Purkinje cell (primary cell): ENCODE results near the gene ANKRD37. TPM values are rescaled to one million over a fixed set of nuclear protein-coding genes. Genes with fewer than 3 reads are reported as not detected.

ENCODE experiments used
- polyA plus RNA-seq: library from polyadenylated mRNA; unstranded; fragments of >200 nt; fragmentation: Nextera tagmentation; gene quantifications from 2 replicates; pipeline ENCODE4 v1.2.1, GENCODE V29; 2014

ANKRD37 gene, protein sequence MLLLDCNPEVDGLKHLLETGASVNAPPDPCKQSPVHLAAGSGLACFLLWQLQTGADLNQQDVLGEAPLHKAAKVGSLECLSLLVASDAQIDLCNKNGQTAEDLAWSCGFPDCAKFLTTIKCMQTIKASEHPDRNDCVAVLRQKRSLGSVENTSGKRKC
- 6.0 and 17.7 TPM in 2 replicates for polyA plus RNA-seq

DNA sequence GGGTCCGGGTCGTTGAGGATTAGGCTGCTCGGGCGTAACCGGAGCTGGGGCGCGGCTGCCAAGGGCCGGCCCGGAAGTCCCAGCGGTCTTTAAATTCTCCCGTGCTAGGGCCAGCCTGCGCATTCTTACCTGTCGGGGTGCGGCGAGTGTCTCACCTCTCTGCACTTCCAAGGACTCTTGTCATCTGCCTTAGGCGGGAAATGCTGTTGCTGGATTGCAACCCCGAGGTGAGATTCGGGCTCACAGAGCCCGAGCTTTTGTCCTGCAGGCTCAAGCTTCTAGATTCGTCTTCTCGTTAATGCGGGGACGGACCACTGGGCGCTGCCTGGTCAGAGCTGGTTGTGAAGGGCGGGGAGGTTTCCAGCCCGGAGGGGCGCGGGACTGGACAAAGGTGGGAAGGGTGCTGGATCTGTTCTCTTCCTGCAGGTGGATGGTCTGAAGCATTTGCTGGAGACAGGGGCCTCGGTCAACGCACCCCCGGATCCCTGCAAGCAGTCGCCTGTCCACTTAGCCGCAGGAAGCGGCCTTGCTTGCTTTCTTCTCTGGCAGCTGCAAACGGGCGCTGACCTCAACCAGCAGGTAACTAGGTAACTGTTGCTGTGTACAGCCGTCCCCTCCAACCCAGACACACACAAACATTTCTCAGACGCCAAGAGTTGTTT is at the start of gene ANKRD37:
TSS of gene ANKRD37 (plus strand) at position 118 of the 662 bp plus-strand sequence. CDS start at position 201, 83 bp downstream.

DNA sequence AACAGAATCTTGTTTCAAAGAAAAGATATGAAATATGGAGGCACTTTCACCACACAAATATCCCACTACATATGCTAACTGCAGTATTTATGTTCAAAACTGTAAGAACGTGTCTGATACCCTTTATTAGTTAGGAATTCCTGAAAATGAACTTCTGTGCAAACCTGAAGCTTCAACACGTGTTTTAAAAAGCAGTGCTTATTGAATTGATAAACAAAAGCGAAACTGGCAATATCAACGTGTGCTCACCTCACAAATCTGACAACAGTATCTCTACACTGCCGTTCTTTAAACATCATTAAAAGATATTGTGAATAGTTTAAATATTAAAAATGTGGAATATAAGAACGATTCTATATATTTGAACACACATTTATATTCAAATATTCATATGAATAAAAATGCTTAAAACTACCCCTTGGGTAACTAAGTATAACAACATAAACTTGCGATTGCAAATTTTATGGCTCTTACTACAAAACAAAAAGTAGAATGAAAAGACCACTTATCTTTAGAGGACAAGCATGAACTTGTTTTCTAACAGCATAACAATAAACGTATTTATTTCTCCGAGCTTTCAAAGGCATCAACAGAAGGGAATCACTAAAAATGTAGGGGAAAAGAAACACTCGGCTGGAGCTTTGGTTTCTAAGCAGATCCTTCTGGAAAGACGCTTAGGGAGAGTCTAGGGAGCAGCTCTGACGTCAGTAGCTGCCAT is 1.2 kb upstream of the ANKRD37 start, which contains the start of gene LRP2BP:
TSS of gene LRP2BP (minus strand) at position 687 of the 718 bp plus-strand sequence. CDS start 17,738 bp downstream, outside the sequence.

DNA sequence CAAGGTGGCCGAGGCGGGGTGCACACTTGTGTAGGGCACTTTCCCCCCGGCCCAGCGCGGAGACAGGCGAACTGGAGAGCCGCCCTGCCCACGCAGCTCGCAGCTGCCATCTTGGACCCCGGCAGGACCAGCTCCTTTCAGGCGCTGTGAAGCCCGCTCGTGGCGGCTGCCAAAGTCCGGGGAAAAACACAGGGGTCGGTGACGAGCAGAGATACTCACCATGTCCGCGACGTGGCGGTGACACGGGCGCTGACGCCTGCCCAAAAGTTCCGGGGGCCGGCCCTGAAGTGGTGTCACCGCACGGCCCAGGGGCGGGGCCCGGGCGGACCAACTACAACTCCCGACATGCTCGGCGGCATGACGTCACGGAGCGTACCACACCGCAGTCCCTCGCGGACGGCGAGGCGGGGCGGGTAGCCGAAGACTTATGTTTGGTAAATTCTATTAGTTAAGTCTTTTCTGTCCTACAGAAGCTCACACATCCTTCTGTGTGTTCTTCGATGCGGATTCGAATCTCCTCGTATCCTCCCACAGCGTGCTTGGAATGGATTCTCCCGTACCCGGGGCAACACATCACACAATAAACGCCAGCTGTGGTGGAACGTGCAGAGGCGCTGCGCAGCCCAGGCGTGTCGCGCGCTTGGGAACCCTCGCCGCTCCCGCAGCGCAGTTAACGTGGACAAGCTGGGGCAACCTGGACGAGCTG is 29.2 kb downstream of the ANKRD37 start, which contains the start of gene UFSP2:
TSS of gene UFSP2 (minus strand) at position 318 of the 706 bp plus-strand sequence. CDS start at position 222, 96 bp downstream.

Other genes with a start within 250 kb of the ANKRD37 start
- 22.8 and 46.3 TPM in 2 replicates for gene CFAP97, start 192.8 kb upstream of the ANKRD37 start, polyA plus RNA-seq
- 13.1 and 18.2 TPM in 2 replicates for gene SNX25, start 187.2 kb upstream of the ANKRD37 start, polyA plus RNA-seq
- 4.3 and 4.5 TPM in 2 replicates for gene LRP2BP, start 917 bp upstream of the ANKRD37 start, polyA plus RNA-seq
- 70.3 and 79.4 TPM in 2 replicates for gene UFSP2, start 29.1 kb downstream of the ANKRD37 start, polyA plus RNA-seq
- gene CCDC110, start 74.9 kb downstream of the ANKRD37 start, polyA plus RNA-seq: 1.2 and 3.2 TPM in 2 replicates
- 21.9 and 24.5 TPM in 2 replicates for gene PDLIM3, start 138.7 kb downstream of the ANKRD37 start, polyA plus RNA-seq